MCF 10A (cell line): Measurements from ENCODE around the gene SLC35D1. TPM values are rescaled to one million over a fixed set of nuclear protein-coding genes. Genes with fewer than 3 reads are reported as not detected.
"Not testable (repeated sequence)": the region's sequence is repeated elsewhere in the genome, so short reads cannot be mapped to it uniquely, and the experiment has no call there.

Experiments
- BruUV-seq: library from RNA; stranded (reverse); fragments of 400-500 nt; replicated peaks from 2 replicates; lab custom pipeline; 2021; lab: Mats Ljungman, UMichigan
- CTCF ChIA-PET: fragments of 300-600 bp; sonication (Branson Sonifier 250); formaldehyde crosslinking; extraction: SDS; loops from one replicate; lab custom pipeline; 2021; ENCODE audit warnings: antibody characterized with exemption, inconsistent platforms; lab: Yijun Ruan, JAX
- POLR2A ChIA-PET: fragments of 300-600, 350-650 bp; sonication (Branson Sonifier 250); formaldehyde crosslinking; extraction: SDS; loops from one replicate; lab custom pipeline; 2020; ENCODE audit warnings: antibody characterized with exemption, inconsistent platforms; lab: Yijun Ruan, JAX
- DNase-seq: peaks from one replicate; pipeline ENCODE4 v3.0.0-alpha.2; 2018; ENCODE audit not compliant: unreplicated experiment
- H3K27ac Mint-ChIP-seq: one replicate; pipeline ENCODE4 v1.8.0; 2022; ENCODE audit warnings: mild to moderate bottlenecking, low read depth, mixed read lengths; ENCODE audit not compliant: unreplicated experiment
- H3K27me3 Mint-ChIP-seq: one replicate; pipeline ENCODE4 v1.8.0; 2022; ENCODE audit warnings: mixed read lengths; ENCODE audit not compliant: insufficient read depth, unreplicated experiment
- H3K36me3 Mint-ChIP-seq: one replicate; pipeline ENCODE4 v1.8.0; 2022; ENCODE audit warnings: mild to moderate bottlenecking, moderate library complexity, mixed read lengths; ENCODE audit not compliant: insufficient read depth, unreplicated experiment
- H3K4me1 Mint-ChIP-seq: one replicate; pipeline ENCODE4 v1.8.0; 2022; ENCODE audit warnings: mixed read lengths; ENCODE audit not compliant: insufficient read depth, unreplicated experiment
- H3K4me3 Mint-ChIP-seq: one replicate; pipeline ENCODE4 v1.8.0; 2022; ENCODE audit warnings: mild to moderate bottlenecking, moderate library complexity, mixed read lengths; ENCODE audit not compliant: unreplicated experiment
- H3K9me3 Mint-ChIP-seq: one replicate; pipeline ENCODE4 v1.8.0; 2022; ENCODE audit warnings: mixed read lengths; ENCODE audit not compliant: unreplicated experiment
- intact Hi-C: fragments of 100-400 bp; cut with micrococcal nuclease; formaldehyde crosslinking; loops from 2 replicates; pipeline ENCODE4 v1.14.1; 2022
- total RNA-seq: library from RNA; stranded (reverse); gene quantifications from 2 replicates; pipeline ENCODE4 v1.2.3, GENCODE V29; 2022
- TF ChIP-seq, protein P1 (sequence below): fragments of 200-600 bp; IDR thresholded peaks from one replicate; pipeline ENCODE4 v1.8.0; 2022; ENCODE audit warnings: antibody characterized with exemption, mild to moderate bottlenecking; ENCODE audit not compliant: unreplicated experiment

SLC35D1 gene
- total RNA-seq, 1 experiment from 2014 or later = 11.5 TPM

DNA sequence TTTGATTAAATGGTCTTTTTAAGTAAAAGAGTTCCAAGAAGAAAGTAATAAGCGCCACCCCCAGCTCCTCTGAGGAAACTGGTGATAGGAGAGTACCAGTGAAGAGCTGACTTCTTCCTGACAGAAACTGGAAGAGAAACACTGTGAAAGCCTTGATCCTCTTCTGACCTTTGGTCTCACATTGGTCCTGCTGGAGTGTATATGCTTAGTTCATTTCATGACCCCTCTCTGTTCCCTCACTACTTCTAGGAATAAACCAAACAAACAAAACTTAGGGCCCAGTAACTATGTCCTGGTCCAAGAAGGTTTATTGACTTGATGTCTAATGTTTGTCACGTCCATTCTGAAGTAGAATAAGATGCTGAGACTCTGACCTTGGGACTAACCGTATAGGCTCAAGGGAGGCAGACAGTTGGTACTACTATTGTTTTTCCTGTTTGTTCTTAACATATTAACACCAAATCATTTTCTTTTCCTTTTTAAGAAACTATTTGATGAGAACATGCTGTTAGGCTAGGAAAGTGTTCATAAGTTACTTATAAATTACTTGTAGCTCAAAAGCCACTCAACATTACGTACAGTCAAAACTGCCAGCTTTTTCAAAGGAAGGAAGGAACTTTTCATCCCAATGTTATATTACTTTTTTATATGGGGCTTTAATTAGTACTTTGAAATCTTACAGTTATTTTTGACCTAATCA is 71.2 kb downstream of the SLC35D1 start:
- intact Hi-C loops = no loop called here
- no peaks in the 10 kb centered on the region for H3K27me3 Mint-ChIP-seq
- H3K9me3 Mint-ChIP-seq = no peaks in the 10 kb centered on the region
- TF ChIP-seq, protein P1, sequence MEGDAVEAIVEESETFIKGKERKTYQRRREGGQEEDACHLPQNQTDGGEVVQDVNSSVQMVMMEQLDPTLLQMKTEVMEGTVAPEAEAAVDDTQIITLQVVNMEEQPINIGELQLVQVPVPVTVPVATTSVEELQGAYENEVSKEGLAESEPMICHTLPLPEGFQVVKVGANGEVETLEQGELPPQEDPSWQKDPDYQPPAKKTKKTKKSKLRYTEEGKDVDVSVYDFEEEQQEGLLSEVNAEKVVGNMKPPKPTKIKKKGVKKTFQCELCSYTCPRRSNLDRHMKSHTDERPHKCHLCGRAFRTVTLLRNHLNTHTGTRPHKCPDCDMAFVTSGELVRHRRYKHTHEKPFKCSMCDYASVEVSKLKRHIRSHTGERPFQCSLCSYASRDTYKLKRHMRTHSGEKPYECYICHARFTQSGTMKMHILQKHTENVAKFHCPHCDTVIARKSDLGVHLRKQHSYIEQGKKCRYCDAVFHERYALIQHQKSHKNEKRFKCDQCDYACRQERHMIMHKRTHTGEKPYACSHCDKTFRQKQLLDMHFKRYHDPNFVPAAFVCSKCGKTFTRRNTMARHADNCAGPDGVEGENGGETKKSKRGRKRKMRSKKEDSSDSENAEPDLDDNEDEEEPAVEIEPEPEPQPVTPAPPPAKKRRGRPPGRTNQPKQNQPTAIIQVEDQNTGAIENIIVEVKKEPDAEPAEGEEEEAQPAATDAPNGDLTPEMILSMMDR = no peak
- no peak for DNase-seq
- ChIA-PET CTCF (interaction anchor here (0.9 to 2.4 kb wide), 2 partner anchors 14 to 166 kb away, joined by 3 to 9 read pairs; no protein-coding TSS in a partner anchor), POLR2A (interaction anchor here (1.3 kb wide), 2 partner anchors 11 to 167 kb away, joined by 3 read pairs; no protein-coding TSS in a partner anchor)
- no peak overlapping the region for H3K4me3 Mint-ChIP-seq
- H3K36me3 Mint-ChIP-seq = peaks cover 87% of the 10 kb centered on the region
- H3K27ac Mint-ChIP-seq = no peak overlapping the region
- no TSS peak for BruUV-seq
- no peaks in the 10 kb centered on the region for H3K4me1 Mint-ChIP-seq

DNA sequence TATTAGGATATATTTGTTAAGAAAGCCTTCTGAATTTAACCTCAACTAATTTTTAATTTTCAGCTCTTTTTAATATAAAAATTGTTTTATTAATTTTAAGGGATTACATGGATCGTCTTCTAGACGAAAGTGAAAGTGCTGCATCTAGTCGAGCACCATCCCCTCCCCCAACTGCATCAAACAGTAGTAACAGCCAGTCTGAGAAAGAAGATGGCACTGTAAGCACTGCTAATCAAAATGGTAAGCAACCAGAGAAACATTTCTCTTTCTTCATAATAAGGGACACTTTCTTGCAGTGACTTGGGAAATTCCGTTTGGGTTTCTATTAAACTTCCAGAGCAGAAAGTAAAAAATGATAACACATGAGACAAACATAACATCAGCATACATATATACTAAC is 72.3 kb downstream of the SLC35D1 start:
- TF ChIP-seq, protein P1 = no peak
- ChIA-PET POLR2A (interaction anchor here (0.6 to 1.0 kb wide), 4 partner anchors 57 to 168 kb away, joined by 3 to 4 read pairs (median 4); partner anchors contain the start of gene DNAI4), CTCF (interaction anchor here (0.7 to 0.9 kb wide), 2 partner anchors 14 to 22 kb away, joined by 3 to 6 read pairs; no protein-coding TSS in a partner anchor)
- Mint-ChIP-seq H3K27ac (no peak overlapping the region), H3K4me3 (no peak overlapping the region), H3K27me3 (no peaks in the 10 kb centered on the region), H3K4me1 (no peaks in the 10 kb centered on the region), H3K36me3 (peaks cover 89% of the 10 kb centered on the region), H3K9me3 (no peaks in the 10 kb centered on the region)
- DNase-seq = no peak
- intact Hi-C loops = no loop called here
- no TSS peak for BruUV-seq

DNA sequence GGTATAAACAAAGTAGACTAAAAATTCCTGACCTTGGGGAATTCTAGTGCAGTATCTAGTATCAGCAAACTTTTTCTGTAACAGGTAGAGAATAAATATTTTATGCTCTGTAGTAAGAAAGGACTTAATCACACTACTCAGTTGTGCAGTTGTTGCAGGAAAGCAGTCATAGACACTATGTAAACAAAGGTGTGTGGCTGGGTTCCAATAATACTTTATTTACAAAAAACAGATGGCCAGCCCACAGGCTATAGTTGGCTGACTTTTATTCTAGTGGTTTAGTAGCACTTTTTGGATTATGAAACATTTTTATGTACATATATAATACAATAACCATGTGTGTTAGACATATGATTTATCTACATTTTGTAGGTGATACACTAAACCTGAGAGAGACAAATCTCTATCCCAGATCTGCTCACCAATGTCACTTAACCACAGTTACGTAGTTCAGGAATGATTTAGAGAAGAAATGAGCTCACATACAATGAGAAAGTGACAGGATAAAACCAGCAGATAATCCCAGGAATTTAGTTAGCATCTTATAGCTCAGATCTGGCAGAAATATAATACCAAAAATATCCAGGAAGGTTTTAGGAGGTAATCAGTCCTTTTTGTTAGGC is 73.1 kb downstream of the SLC35D1 start:
- TF ChIP-seq, protein P1 = no peak
- ChIA-PET POLR2A (interaction anchor here (0.6 to 1.0 kb wide), 5 partner anchors 9 to 169 kb away, joined by 3 to 4 read pairs (median 3); partner anchors contain the start of gene DNAI4), CTCF (interaction anchor here (0.7 to 0.9 kb wide), 2 partner anchors 15 to 23 kb away, joined by 3 to 6 read pairs; no protein-coding TSS in a partner anchor)
- no peak overlapping the region for H3K27ac Mint-ChIP-seq
- intact Hi-C loops = no loop called here
- no peaks in the 10 kb centered on the region for H3K4me1 Mint-ChIP-seq
- H3K4me3 Mint-ChIP-seq = no peak overlapping the region
- no peaks in the 10 kb centered on the region for H3K27me3 Mint-ChIP-seq
- H3K9me3 Mint-ChIP-seq = no peaks in the 10 kb centered on the region
- DNase-seq = peak; percentile 55
- no TSS peak for BruUV-seq
- peaks cover 92% of the 10 kb centered on the region for H3K36me3 Mint-ChIP-seq

DNA sequence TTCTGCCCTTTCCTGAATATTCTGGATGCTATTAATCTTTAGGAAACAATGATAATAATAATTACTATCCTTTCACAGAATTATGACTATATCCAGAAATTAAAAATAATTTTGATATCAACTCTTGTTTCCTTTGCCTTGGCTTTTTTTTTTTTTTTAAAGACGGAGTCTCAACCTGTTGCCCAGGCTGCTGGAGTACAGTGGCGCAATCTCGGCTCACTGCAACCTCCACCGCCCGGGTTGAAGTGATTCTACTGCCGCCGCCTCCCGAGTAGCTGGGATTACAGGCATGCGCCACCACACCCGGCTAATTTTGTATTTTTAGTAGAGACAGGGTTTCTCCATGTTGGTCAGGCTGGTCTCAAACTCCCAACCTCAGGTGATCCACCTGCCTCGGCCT is 74.3 kb downstream of the SLC35D1 start:
- not testable (repeated sequence) for H3K9me3 Mint-ChIP-seq, H3K4me1 Mint-ChIP-seq, H3K27me3 Mint-ChIP-seq, H3K27ac Mint-ChIP-seq, BruUV-seq, DNase-seq, H3K4me3 Mint-ChIP-seq
- intact Hi-C loops = loop anchor here (5.0 kb wide), 1 partner anchor 212 kb away; no protein-coding TSS in a partner anchor
- peaks cover 94% of the 10 kb centered on the region for H3K36me3 Mint-ChIP-seq
- ChIA-PET POLR2A (interaction anchor here (0.7 to 1.5 kb wide), 4 partner anchors 22 to 543 kb away, joined by 3 to 4 read pairs (median 4); no protein-coding TSS in a partner anchor), CTCF (interaction anchor here (4.6 kb wide), 1 partner anchor 169 kb away, joined by 24 read pairs; no protein-coding TSS in a partner anchor)
